H9 (cell line): Measurements from ENCODE around the gene MAGI1. TPM values are rescaled to one million over a fixed set of nuclear protein-coding genes. Genes with fewer than 3 reads are reported as not detected.
A peak's percentile ranks its signal among the peaks of the same experiment; 100 is the strongest.

Experiments
- DNase-seq: peaks from one replicate; pipeline ENCODE4 v3.0.0-alpha.2; 2017
- H2AFZ ChIP-seq: one replicate; pipeline ENCODE4 v1.6.1; 2013; ENCODE audit warnings: mild to moderate bottlenecking, low read length, control low read depth, moderate library complexity
- H2AK5ac ChIP-seq: 2 replicates; pipeline ENCODE4 v1.6.1; 2013; ENCODE audit warnings: low read length, control low read depth, mixed read lengths; ENCODE audit not compliant: insufficient read length
- H2BK120ac ChIP-seq: one replicate; pipeline ENCODE4 v1.6.1; 2013; ENCODE audit warnings: low read depth, mild to moderate bottlenecking, low read length, control low read depth, inconsistent platforms; ENCODE audit not compliant: poor library complexity, severe bottlenecking
- H2BK12ac ChIP-seq: 2 replicates; pipeline ENCODE4 v1.6.1; 2013; ENCODE audit warnings: low read length, control low read depth, mixed read lengths, low read depth; ENCODE audit not compliant: insufficient read length
- H2BK15ac ChIP-seq: 2 replicates; pipeline ENCODE4 v1.6.1; 2013; ENCODE audit warnings: low read depth, low read length, control low read depth
- H2BK20ac ChIP-seq: one replicate; pipeline ENCODE4 v1.6.1; 2013; ENCODE audit warnings: low read depth, mild to moderate bottlenecking, low read length, control low read depth, inconsistent platforms; ENCODE audit not compliant: poor library complexity, severe bottlenecking
- H2BK5ac ChIP-seq: 2 replicates; pipeline ENCODE4 v1.6.1; 2013; ENCODE audit warnings: low read length, control low read depth, mixed read lengths; ENCODE audit not compliant: insufficient read length
- H3K14ac ChIP-seq: 2 replicates; pipeline ENCODE4 v1.6.1; 2013; ENCODE audit warnings: low read length, control low read depth; ENCODE audit not compliant: insufficient read depth
- H3K18ac ChIP-seq: 2 replicates; pipeline ENCODE4 v1.6.1; 2013; ENCODE audit warnings: low read depth, mild to moderate bottlenecking, mixed read lengths, low read length, control low read depth; ENCODE audit not compliant: insufficient read length
- H3K23ac ChIP-seq: 2 replicates; pipeline ENCODE4 v1.6.1; 2013; ENCODE audit warnings: low read length, control low read depth, mixed read lengths, low read depth; ENCODE audit not compliant: insufficient read length
- H3K23me2 ChIP-seq: 2 replicates; pipeline ENCODE4 v1.6.1; 2013; ENCODE audit warnings: low read depth, mild to moderate bottlenecking, mixed read lengths, low read length, control low read depth; ENCODE audit not compliant: insufficient read length, poor library complexity, severe bottlenecking
- H3K27ac ChIP-seq: 2 replicates; pipeline ENCODE4 v1.5.1; 2013; ENCODE audit warnings: low read length, control low read depth, mixed read lengths, low read depth; ENCODE audit not compliant: insufficient read length
- H3K27me3 ChIP-seq: 2 replicates; pipeline ENCODE4 v1.6.1; 2013; ENCODE audit warnings: low read length, control low read depth, inconsistent platforms; ENCODE audit not compliant: insufficient read depth
- H3K4ac ChIP-seq: 2 replicates; pipeline ENCODE4 v1.6.1; 2013; ENCODE audit warnings: low read depth, mild to moderate bottlenecking, control low read depth, inconsistent platforms, low read length, moderate library complexity
- H3K4me1 ChIP-seq: 2 replicates; pipeline ENCODE4 v1.6.1; 2013; ENCODE audit warnings: low read length, control low read depth, inconsistent platforms; ENCODE audit not compliant: insufficient read depth
- H3K4me2 ChIP-seq: 2 replicates; pipeline ENCODE4 v1.6.1; 2013; ENCODE audit warnings: low read length, control low read depth, mixed read lengths; ENCODE audit not compliant: insufficient read length, insufficient read depth
- H3K56ac ChIP-seq: 2 replicates; pipeline ENCODE4 v1.6.1; 2013; ENCODE audit warnings: low read depth, mild to moderate bottlenecking, mixed read lengths, low read length, control low read depth; ENCODE audit not compliant: insufficient read length
- H3K79me1 ChIP-seq: 2 replicates; pipeline ENCODE4 v1.6.1; 2013; ENCODE audit warnings: low read depth, mild to moderate bottlenecking, moderate library complexity, low read length, control low read depth, inconsistent platforms; ENCODE audit not compliant: insufficient read depth, poor library complexity, severe bottlenecking
- H3K79me2 ChIP-seq: 2 replicates; pipeline ENCODE4 v1.6.1; 2013; ENCODE audit warnings: low read length, control low read depth, inconsistent platforms; ENCODE audit not compliant: insufficient read depth
- H3K9ac ChIP-seq: 2 replicates; pipeline ENCODE4 v1.6.1; 2013; ENCODE audit warnings: low read length, control low read depth, mixed read lengths; ENCODE audit not compliant: insufficient read length; ENCODE audit errors: extremely low read depth
- H3K9me3 ChIP-seq: one replicate; pipeline ENCODE4 v1.6.1; 2013; ENCODE audit warnings: low read depth, low read length, inconsistent platforms; ENCODE audit not compliant: control insufficient read depth
- H3T11ph ChIP-seq: one replicate; pipeline ENCODE4 v1.6.1; 2013; ENCODE audit warnings: mild to moderate bottlenecking, low read length, control low read depth, inconsistent platforms
- H4K20me1 ChIP-seq: one replicate; pipeline ENCODE4 v1.6.1; 2013; ENCODE audit not compliant: control insufficient read depth, insufficient read length, insufficient read depth
- H4K5ac ChIP-seq: 2 replicates; pipeline ENCODE4 v1.6.1; 2013; ENCODE audit warnings: low read depth, mild to moderate bottlenecking, mixed read lengths, low read length, control low read depth; ENCODE audit not compliant: insufficient read length
- H4K8ac ChIP-seq: replicated peaks from 2 replicates; pipeline ENCODE4 v1.6.1; 2013; ENCODE audit warnings: low read length, control low read depth, mixed read lengths, low read depth; ENCODE audit not compliant: insufficient read length
- H4K91ac ChIP-seq: 2 replicates; pipeline ENCODE4 v1.6.1; 2013; ENCODE audit warnings: low read depth, mild to moderate bottlenecking, moderate library complexity, mixed read lengths, low read length, control low read depth; ENCODE audit not compliant: insufficient read length
- H3K27ac Mint-ChIP-seq, 3 experiments: 2 replicates in 2 of 3; 3 replicates in 1 of 3; pipeline ENCODE4 v1.8.0; 2020 to 2021; ENCODE audit warnings: mixed read lengths in 3 of 3, mild to moderate bottlenecking in 1 of 3, moderate library complexity in 1 of 3
- H3K27me3 Mint-ChIP-seq: 2 replicates; pipeline ENCODE4 v1.8.0; 2021; ENCODE audit warnings: low read depth, mild to moderate bottlenecking, moderate library complexity, mixed read lengths
- H3K36me3 Mint-ChIP-seq, 3 experiments: 2 replicates in 2 of 3; 3 replicates in 1 of 3; pipeline ENCODE4 v1.8.0; 2020 to 2021; ENCODE audit warnings: low read depth in 3 of 3, mixed read lengths in 3 of 3; ENCODE audit not compliant: insufficient read depth in 1 of 3
- H3K4me1 Mint-ChIP-seq, 2 experiments: 2 replicates each; pipeline ENCODE4 v1.8.0; 2020; ENCODE audit warnings: mixed read lengths in 2 of 2
- H3K4me3 Mint-ChIP-seq, 2 experiments: 2 replicates in 1 of 2; 3 replicates in 1 of 2; pipeline ENCODE4 v1.8.0; 2020 to 2021; ENCODE audit warnings: mild to moderate bottlenecking in 2 of 2, mixed read lengths in 2 of 2, moderate library complexity in 1 of 2
- H3K9me3 Mint-ChIP-seq, 2 experiments: 2 replicates in 1 of 2; 3 replicates in 1 of 2; pipeline ENCODE4 v1.8.0; 2020; ENCODE audit warnings: mild to moderate bottlenecking in 2 of 2, mixed read lengths in 2 of 2, moderate library complexity in 1 of 2
- CTCF ChIP-seq: fragments of 200-600 bp; sonication (generic); conservative IDR thresholded peaks from 3 replicates; pipeline ENCODE4 v1.8.0; 2021; ENCODE audit warnings: antibody characterized with exemption, mild to moderate bottlenecking
- WGBS: extraction: QIAGEN DNeasy Blood & Tissue Kit; methylation state at CpG from one replicate; pipeline ENCODE4 v1.1.7; 2013; ENCODE audit warnings: missing lambda C conversion rate, low lambda C conversion rate, mixed read lengths; ENCODE audit not compliant: insufficient read length; ENCODE audit errors: extremely low coverage; 5-methylcytosine and 5-hydroxymethylcytosine counted together
- total RNA-seq: library from RNA; stranded (reverse); gene quantifications from 2 replicates; pipeline ENCODE4 v1.2.1, GENCODE V29; 2021

MAGI1 gene
- total RNA-seq, 1 experiment from 2014 or later, result 65.7 TPM

GRCh38 chr3:65960087-65960486 is 78.6 kb downstream of the MAGI1 start:
- no peak overlapping the region for H4K8ac ChIP-seq
- no peak overlapping the region for H3T11ph ChIP-seq
- H3K27ac Mint-ChIP-seq, result peak overlapping the region in 2 of 3 experiments; percentile 29 to 36; a peak in 1 of 7 replicates
- H3K4me2 ChIP-seq, result no peak overlapping the region
- H3K9me3 ChIP-seq, result no peaks in the 10 kb centered on the region
- peaks cover 16% of the 10 kb centered on the region in 2 experiments for H3K4me1 Mint-ChIP-seq
- H2BK5ac ChIP-seq, result no peak overlapping the region
- no peak overlapping the region for H3K4ac ChIP-seq
- peaks cover 4% of the 10 kb centered on the region; the same call in 1 of the 2 replicates for H3K4me1 ChIP-seq
- H3K9ac ChIP-seq, result no peak overlapping the region
- H3K23ac ChIP-seq, result no peak overlapping the region
- H3K14ac ChIP-seq, result no peak overlapping the region
- no peaks in the 10 kb centered on the region for H3K79me1 ChIP-seq
- no peaks in the 10 kb centered on the region for H3K27me3 ChIP-seq
- H2BK12ac ChIP-seq, result no peak overlapping the region
- H2AFZ ChIP-seq, result no peak overlapping the region
- H4K20me1 ChIP-seq, result no peaks in the 10 kb centered on the region
- no peak overlapping the region for H2BK20ac ChIP-seq
- H3K9me3 Mint-ChIP-seq, result no peaks in the 10 kb centered on the region
- no peak overlapping the region for H2BK120ac ChIP-seq
- H4K91ac ChIP-seq, result no peak overlapping the region
- WGBS, result no CpG with 5 or more reads among the region's 6 CpGs
- no peak for DNase-seq
- H3K4me3 Mint-ChIP-seq, result no peak overlapping the region
- no peak overlapping the region for H3K18ac ChIP-seq
- H2AK5ac ChIP-seq, result no peak overlapping the region
- H3K23me2 ChIP-seq, result no peaks in the 10 kb centered on the region
- no peak overlapping the region for H3K27ac ChIP-seq
- H2BK15ac ChIP-seq, result no peak overlapping the region
- no peaks in the 10 kb centered on the region for H3K27me3 Mint-ChIP-seq
- H3K79me2 ChIP-seq, result peaks cover 8% of the 10 kb centered on the region; the same call in 1 of the 2 replicates
- H3K36me3 Mint-ChIP-seq, result peaks cover 0 to 8% (median 0%) of the 10 kb centered on the region in 3 experiments; a peak in 1 of 7 replicates
- no peak overlapping the region for H3K56ac ChIP-seq
- H4K5ac ChIP-seq, result no peak overlapping the region
- no peak for TF ChIP-seq CTCF
